GM12878 (cell line): ENCODE data around the gene NFYC. TPM values are rescaled to one million over a fixed set of nuclear protein-coding genes. Genes with fewer than 3 reads are reported as not detected.

ENCODE experiments used
- ATAC-seq: fragments of 200-7000 bp; cut with Tn5 transposase; 3 replicates; pipeline ENCODE4 v1.9.1; 2020; ENCODE audit warnings: mild to moderate bottlenecking, moderate library complexity
- BruUV-seq: library from RNA; stranded (reverse); fragments of 400-500 nt; replicated peaks from 2 replicates; lab custom pipeline; 2021; lab: Mats Ljungman, UMichigan
- CTCF ChIA-PET: fragments of 300-600 bp; sonication (Branson Sonifier 250); formaldehyde crosslinking; extraction: SDS; loops from one replicate; lab custom pipeline; 2021; ENCODE audit warnings: inconsistent platforms; lab: Yijun Ruan, JAX
- POLR2A ChIA-PET: fragments of 350-600 bp; formaldehyde crosslinking; extraction: SDS; loops from one replicate; lab custom pipeline; 2021; ENCODE audit warnings: inconsistent platforms; lab: Charles Lee
- RAD21 ChIA-PET: fragments of 300-600 bp; sonication (Branson Sonifier 250); formaldehyde crosslinking; loops from one replicate; lab custom pipeline; 2023; ENCODE audit warnings: antibody characterized with exemption; ENCODE audit not compliant: unreplicated experiment; lab: Charles Lee
- SMC1A ChIA-PET: fragments of 300-600 bp; sonication (Branson Sonifier 250); formaldehyde crosslinking; loops from one replicate; lab custom pipeline; 2023; ENCODE audit not compliant: unreplicated experiment, uncharacterized antibody; lab: Charles Lee
- DNase-seq: peaks from one replicate; pipeline ENCODE4 v3.0.0-alpha.2; 2011; ENCODE audit warnings: low read depth, low spot score
- FAIRE-seq: peaks from 3 replicates; lab custom pipeline; 2011; peaks lifted over from hg19 to GRCh38; lab: Jason Lieb, UNC
- H2AFZ ChIP-seq: 2 replicates; pipeline ENCODE4 v1.6.0; 2011; ENCODE audit warnings: low read depth, low read length, control low read depth; ENCODE audit not compliant: control insufficient read depth
- H3K27ac ChIP-seq: 2 replicates; pipeline ENCODE4 v1.5.1; 2011; ENCODE audit warnings: control low read depth; ENCODE audit not compliant: control insufficient read depth, insufficient read depth
- H3K27me3 ChIP-seq, 2 experiments: replicated peaks in 1 of 2; 2 replicates each; pipeline versions ENCODE4 v1.6.0 to v1.6.1; 2011; ENCODE audit warnings: low read length in 1 of 2; ENCODE audit not compliant: control insufficient read depth in 2 of 2, insufficient read depth in 2 of 2
- H3K36me3 ChIP-seq, 2 experiments: 2 replicates each; pipeline ENCODE4 v1.5.1; 2011; ENCODE audit warnings: low read length in 1 of 2; ENCODE audit not compliant: control insufficient read depth in 2 of 2, insufficient read depth in 2 of 2
- H3K4me1 ChIP-seq: 2 replicates; pipeline ENCODE4 v1.6.1; 2011; ENCODE audit warnings: mild to moderate bottlenecking, low read length, moderate library complexity, mixed read lengths; ENCODE audit not compliant: control insufficient read depth, insufficient read depth
- H3K4me2 ChIP-seq: 2 replicates; pipeline ENCODE4 v1.6.0; 2011; ENCODE audit warnings: control low read depth; ENCODE audit not compliant: control insufficient read depth, insufficient read depth
- H3K4me3 ChIP-seq: fragments of 200-600 bp; sonication (generic); 2 replicates; pipeline ENCODE4 v1.5.1; 2016
- H3K79me2 ChIP-seq: 2 replicates; pipeline ENCODE4 v1.6.0; 2011; ENCODE audit warnings: low read length; ENCODE audit not compliant: control insufficient read depth, insufficient read depth
- H3K9ac ChIP-seq: 2 replicates; pipeline ENCODE4 v1.8.0; 2011; ENCODE audit warnings: low read length, control low read depth, mixed read lengths; ENCODE audit not compliant: control insufficient read depth, insufficient read depth
- H3K9me3 ChIP-seq: replicated peaks from 3 replicates; pipeline ENCODE4 v1.5.1; 2011; ENCODE audit warnings: mild to moderate bottlenecking, low read length; ENCODE audit not compliant: control insufficient read depth, insufficient read depth
- H4K20me1 ChIP-seq: 2 replicates; pipeline ENCODE4 v1.6.0; 2011; ENCODE audit not compliant: control insufficient read depth, insufficient read depth
- ASH2L ChIP-seq: fragments of 300-600, 200-600 bp; sonication (generic); IDR thresholded peaks from 2 replicates; pipeline ENCODE4 v1.6.1; 2017; ENCODE audit warnings: low read depth, mild to moderate bottlenecking, borderline replicate concordance
- ATF3 ChIP-seq: IDR thresholded peaks from 2 replicates; pipeline ENCODE4 v1.6.1; 2011; ENCODE audit warnings: low read depth, mild to moderate bottlenecking, low read length, moderate library complexity, borderline replicate concordance; ENCODE audit errors: extremely low read depth
- BCL11A ChIP-seq: IDR thresholded peaks from 2 replicates; pipeline ENCODE4 v1.6.1; 2011; ENCODE audit warnings: low read depth, low read length
- CEBPZ ChIP-seq: fragments of 150-350 bp; IDR thresholded peaks from 2 replicates; pipeline ENCODE4 v1.6.1; 2016; ENCODE audit warnings: low read depth, low read length
- CHD1 ChIP-seq: IDR thresholded peaks from 2 replicates; pipeline ENCODE4 v1.6.1; 2012; ENCODE audit warnings: low read depth, low read length, improper control_type of control experiment
- EP300 ChIP-seq, 2 experiments: fragments of 150-350 bp in 1 of 2; IDR thresholded peaks; 2 replicates each; pipeline ENCODE4 v1.6.1; 2011 to 2012; ENCODE audit warnings: low read depth in 2 of 2, low read length in 2 of 2, borderline replicate concordance in 1 of 2, improper control_type of control experiment in 1 of 2, inconsistent platforms in 1 of 2; ENCODE audit not compliant: control insufficient read depth in 1 of 2
- MEF2A ChIP-seq: IDR thresholded peaks from 2 replicates; pipeline ENCODE4 v1.6.1; 2011; ENCODE audit warnings: low read depth, mild to moderate bottlenecking, low read length, moderate library complexity; ENCODE audit not compliant: insufficient read depth
- NBN ChIP-seq: fragments of 450-650 bp; IDR thresholded peaks from 2 replicates; pipeline ENCODE4 v1.6.1; 2016
- NFXL1 ChIP-seq: fragments of 450-650 bp; IDR thresholded peaks from 2 replicates; pipeline ENCODE4 v1.6.1; 2017; ENCODE audit warnings: antibody characterized with exemption, mild to moderate bottlenecking, borderline replicate concordance
- RBBP5 ChIP-seq: fragments of 200-600 bp; sonication (generic); conservative IDR thresholded peaks from 2 replicates; pipeline ENCODE4 v1.6.1; 2016
- SMARCA5 ChIP-seq: fragments of 450-650 bp; IDR thresholded peaks from 2 replicates; pipeline ENCODE4 v1.6.1; 2017; ENCODE audit warnings: mild to moderate bottlenecking
- STAT3 ChIP-seq: IDR thresholded peaks from 2 replicates; pipeline ENCODE4 v1.6.1; 2011; ENCODE audit warnings: low read depth, low read length, improper control_type of control experiment
- ZNF384 ChIP-seq: IDR thresholded peaks from 2 replicates; pipeline ENCODE4 v1.6.1; 2012; ENCODE audit warnings: low read depth, mild to moderate bottlenecking, low read length, improper control_type of control experiment, borderline replicate concordance
- ZZZ3 ChIP-seq: IDR thresholded peaks from 2 replicates; pipeline ENCODE4 v1.6.1; 2011; ENCODE audit warnings: low read depth; ENCODE audit not compliant: control insufficient read depth, insufficient read length
- WGBS: methylation state at CpG from one replicate; pipeline ENCODE4 v1.1.6; 2016; ENCODE audit warnings: low lambda C conversion rate; ENCODE audit not compliant: insufficient replicate concordance, insufficient coverage; ENCODE audit errors: missing lambda C conversion rate; 5-methylcytosine and 5-hydroxymethylcytosine counted together
- in situ Hi-C: fragments of 300-500 bp; cut with MboI; formaldehyde crosslinking; loops from 9 replicates; pipeline ENCODE4 v1.14.3; 2018; ENCODE audit warnings: mixed read lengths
- intact Hi-C: fragments of 100-400 bp; cut with micrococcal nuclease; formaldehyde crosslinking; loops from one replicate; pipeline ENCODE4 v1.14.2; 2022; ENCODE audit not compliant: unreplicated experiment
- polyA plus RNA-seq, 11 experiments: library from polyadenylated mRNA; depleted of rRNA in 4 of 11; unstranded in 6 of 11; stranded (reverse) in 5 of 11; fragments of >200 nt; fragmentation: Nextera tagmentation in 4 of 11; fragmentation: Illumina TruSeq in 1 of 11; extraction: Ambion mirVana in 4 of 11; extraction: Trizol in 1 of 11; gene quantifications; 1 replicate in 1 of 11; 2 replicates in 10 of 11; pipeline versions ENCODE4 v1.2.1 to v1.2.3, GENCODE V29; 2011 to 2016; ENCODE audit warnings: inconsistent platforms in 2 of 11, missing spikeins in 2 of 11, low read depth in 1 of 11
- total RNA-seq, 4 experiments: library from RNA; depleted of rRNA in 3 of 4; stranded (reverse); fragments of >200 nt in 3 of 4; fragmentation: Illumina TruSeq in 1 of 4; extraction: Trizol in 1 of 4; gene quantifications; 2 replicates each; pipeline versions ENCODE4 v1.2.1 to v1.2.3, GENCODE V29; 2013 to 2021

Gene NFYC
- total and polyA plus RNA-seq, 10 of the 15 experiments (the other 5 are each of a cell fraction or from before 2014, with no cell fraction given) = 4.3 to 84.2 (median 58.3) TPM

- no peaks in the 10 kb centered on the region for H3K79me2 ChIP-seq
- ChIA-PET SMC1A (interaction anchor here (1.3 to 1.8 kb wide), 2 partner anchors 16 to 59 kb away, joined by 3 to 4 read pairs; no protein-coding TSS in a partner anchor), CTCF (interaction anchor here (0.6 to 1.6 kb wide), 4 partner anchors 14 to 203 kb away, joined by 3 to 4 read pairs (median 3); no protein-coding TSS in a partner anchor), RAD21 (interaction anchor here (1.3 to 1.7 kb wide), 2 partner anchors 13 to 76 kb away, joined by 3 to 4 read pairs; no protein-coding TSS in a partner anchor), POLR2A (no interaction called here)
- no peak for DNase-seq
- TF ChIP-seq SMARCA5 (no peak), ASH2L (no peak), NBN (no peak)
- no peaks in the 10 kb centered on the region for H3K4me1 ChIP-seq
- H3K27me3 ChIP-seq = no peaks in the 10 kb centered on the region
- in situ Hi-C loops (no loop called here), intact Hi-C loops (no loop called here)
- WGBS = 68% methylated on average over 5 of the region's 5 CpGs
- no peak overlapping the region for H3K4me3 ChIP-seq
- no peak for FAIRE-seq
- H3K9me3 ChIP-seq = no peaks in the 10 kb centered on the region
- H3K9ac ChIP-seq = no peak overlapping the region
- no peak overlapping the region for H3K27ac ChIP-seq
- ATAC-seq = no peak
- no peak overlapping the region for H3K4me2 ChIP-seq
- H4K20me1 ChIP-seq = no peaks in the 10 kb centered on the region
- H3K36me3 ChIP-seq = no peaks in the 10 kb centered on the region
- BruUV-seq = no TSS peak
- H2AFZ ChIP-seq = no peak overlapping the region
Measured at GRCh38 chr1:40646315-40646714, 45.2 kb upstream of the NFYC start.

- CTCF ChIA-PET = interaction anchor here (0.7 to 2.2 kb wide), 3 partner anchors 15 to 22 kb away, joined by 3 to 10 read pairs (median 3); no protein-coding TSS in a partner anchor
- TF ChIP-seq BCL11A (no peak), RBBP5 (no peak), CHD1 (no peak), ZNF384 (no peak), EP300 (IDR thresholded peaks at IDR 0.05; ENCODE audit: borderline replicate concordance in 1 of 2, control insufficient read depth in 1 of 2, low read depth in 2 of 2, low read length in 2 of 2) (no peak), ATF3 (no peak), ZZZ3 (no peak), NFXL1 (no peak), STAT3 (no peak), MEF2A (no peak), CEBPZ (no peak)
Measured at GRCh38 chr1:40648200-40648599, 43.3 kb upstream of the NFYC start.

More at GRCh38 chr1:40648200-40648599, 43.3 kb upstream of the NFYC start:
- Histone ChIP-seq H3K4me1 (no peaks in the 10 kb centered on the region), H4K20me1 (no peaks in the 10 kb centered on the region), H3K27me3 (no peaks in the 10 kb centered on the region), H3K4me3 (no peak overlapping the region), H2AFZ (no peak overlapping the region), H3K4me2 (no peak overlapping the region), H3K9ac (no peak overlapping the region), H3K9me3 (no peaks in the 10 kb centered on the region), H3K27ac (no peak overlapping the region), H3K79me2 (no peaks in the 10 kb centered on the region), H3K36me3 (no peaks in the 10 kb centered on the region)
- ChIA-PET SMC1A (no interaction called here), RAD21 (no interaction called here), POLR2A (no interaction called here)
- intact Hi-C loops = no loop called here
- DNase-seq = no peak
- no peak for ATAC-seq
- 34% methylated on average over 3 of the region's 3 CpGs for WGBS
- in situ Hi-C loops = no loop called here
- no peak for FAIRE-seq
- BruUV-seq = no TSS peak
